CD14-positive monocyte (primary cell): ENCODE measurements around the gene CLEC18B. TPM values are rescaled to one million over a fixed set of nuclear protein-coding genes. Genes with fewer than 3 reads are reported as not detected.
A peak's percentile ranks its signal among the peaks of the same experiment; 100 is the strongest.

Source experiments
- DNase-seq, 3 donors: peaks; one replicate each; pipeline ENCODE4 v3.0.0-alpha.2; 2011 to 2022
- H2AFZ ChIP-seq: 2 replicates; pipeline ENCODE4 v1.6.0; 2012; ENCODE audit warnings: mild to moderate bottlenecking, low read depth, low read length, inconsistent platforms; ENCODE audit not compliant: insufficient read depth, poor library complexity, severe bottlenecking
- H3K27ac ChIP-seq, 2 donors: 1 replicate in 1 of 2; 2 replicates in 1 of 2; pipeline ENCODE4 v1.5.1; 2012 to 2013; ENCODE audit warnings: low read length in 2 of 2, control low read depth in 1 of 2, inconsistent platforms in 1 of 2, low read depth in 1 of 2, mild to moderate bottlenecking in 1 of 2
- H3K27me3 ChIP-seq, 2 donors: one replicate each; pipeline versions ENCODE4 v1.6.0 to v1.6.1; 2011 to 2013; ENCODE audit warnings: low read length in 2 of 2; ENCODE audit not compliant: control insufficient read depth in 2 of 2, insufficient read depth in 2 of 2
- H3K36me3 ChIP-seq, 2 donors: replicated peaks in 1 of 2; 1 replicate in 1 of 2; 2 replicates in 1 of 2; pipeline versions ENCODE4 v1.5.1 to v1.6.1; 2012 to 2013; ENCODE audit warnings: low read length in 2 of 2, control low read depth in 1 of 2, inconsistent platforms in 1 of 2, mild to moderate bottlenecking in 1 of 2; ENCODE audit not compliant: insufficient read depth in 2 of 2, control insufficient read depth in 1 of 2
- H3K4me1 ChIP-seq, 2 donors: 1 replicate in 1 of 2; 2 replicates in 1 of 2; pipeline versions ENCODE4 v1.5.1 to v1.6.1; 2012 to 2013; ENCODE audit warnings: low read length in 2 of 2, control low read depth in 1 of 2, inconsistent platforms in 1 of 2, mild to moderate bottlenecking in 1 of 2, moderate library complexity in 1 of 2; ENCODE audit not compliant: insufficient read depth in 2 of 2, control insufficient read depth in 1 of 2
- H3K4me2 ChIP-seq: replicated peaks from 2 replicates; pipeline ENCODE3; 2012; ENCODE audit warnings: low read length, moderate library complexity, mild to moderate bottlenecking; ENCODE audit not compliant: poor library complexity, severe bottlenecking; ENCODE audit errors: extremely low read depth
- H3K4me3 ChIP-seq, 3 experiments: fragments of 200-600 bp in 1 of 3; sonication (generic) in 1 of 3; replicated peaks in 1 of 3; 1 replicate in 2 of 3; 2 replicates in 1 of 3; pipeline ENCODE4 v1.5.1; 2011 to 2013; ENCODE audit warnings: low read length in 3 of 3, mild to moderate bottlenecking in 3 of 3, control low read depth in 2 of 3, low read depth in 2 of 3, inconsistent platforms in 1 of 3, moderate library complexity in 1 of 3
- H3K79me2 ChIP-seq: 2 replicates; pipeline ENCODE4 v1.6.0; 2012; ENCODE audit warnings: mild to moderate bottlenecking, control low read depth, inconsistent platforms, low read length, moderate library complexity; ENCODE audit not compliant: insufficient read depth
- H3K9ac ChIP-seq: 2 replicates; pipeline ENCODE4 v1.6.0; 2017; ENCODE audit warnings: low read length, mild to moderate bottlenecking; ENCODE audit not compliant: insufficient read depth, poor library complexity, severe bottlenecking
- H3K9me3 ChIP-seq, 2 donors: replicated peaks in 1 of 2; 1 replicate in 1 of 2; 2 replicates in 1 of 2; pipeline versions ENCODE4 v1.5.1 to v1.6.1; 2012 to 2013; ENCODE audit warnings: low read length in 2 of 2, control low read depth in 1 of 2; ENCODE audit not compliant: control insufficient read depth in 1 of 2, insufficient read depth in 1 of 2
- H4K20me1 ChIP-seq: 2 replicates; pipeline ENCODE4 v1.6.0; 2012; ENCODE audit warnings: mild to moderate bottlenecking, low read length, control low read depth, moderate library complexity; ENCODE audit not compliant: insufficient read depth
- H3K27ac Mint-ChIP-seq, 7 donors: one replicate each; pipeline ENCODE4 v1.8.0; 2020; ENCODE audit warnings: mild to moderate bottlenecking in 7 of 7, mixed read lengths in 7 of 7, moderate library complexity in 6 of 7, inconsistent platforms in 2 of 7
- H3K27me3 Mint-ChIP-seq, 3 donors: one replicate each; pipeline ENCODE4 v1.8.0; 2021 to 2022; ENCODE audit warnings: low read depth in 3 of 3, mild to moderate bottlenecking in 3 of 3, mixed read lengths in 3 of 3, moderate library complexity in 3 of 3, inconsistent platforms in 1 of 3
- H3K36me3 Mint-ChIP-seq, 2 donors: one replicate each; pipeline ENCODE4 v1.8.0; 2020; ENCODE audit warnings: mixed read lengths in 2 of 2, inconsistent platforms in 1 of 2, mild to moderate bottlenecking in 1 of 2
- H3K4me1 Mint-ChIP-seq: one replicate; pipeline ENCODE4 v1.8.0; 2020; ENCODE audit warnings: mild to moderate bottlenecking, mixed read lengths
- H3K4me3 Mint-ChIP-seq, 2 donors: one replicate each; pipeline ENCODE4 v1.8.0; 2020; ENCODE audit warnings: mild to moderate bottlenecking in 2 of 2, mixed read lengths in 2 of 2, moderate library complexity in 1 of 2
- H3K9me3 Mint-ChIP-seq, 7 donors: one replicate each; pipeline ENCODE4 v1.8.0; 2020 to 2022; ENCODE audit warnings: mixed read lengths in 7 of 7, mild to moderate bottlenecking in 6 of 7, moderate library complexity in 6 of 7, inconsistent platforms in 2 of 7
- CTCF ChIP-seq: fragments of 200-600 bp; IDR thresholded peaks from one replicate; pipeline ENCODE4 v1.8.0; 2022; ENCODE audit warnings: antibody characterized with exemption, mild to moderate bottlenecking
- WGBS: methylation state at CpG from one replicate; pipeline ENCODE4 v1.1.5; 2013; ENCODE audit warnings: missing lambda C conversion rate; ENCODE audit not compliant: insufficient coverage; 5-methylcytosine and 5-hydroxymethylcytosine counted together
- intact Hi-C, 2 donors: fragments of 100-400 bp; cut with micrococcal nuclease; formaldehyde crosslinking; loops; one replicate each; pipeline versions ENCODE4 v1.15.0 to v1.15.1; 2023
- polyA plus RNA-seq, 3 donors: library from polyadenylated mRNA; depleted of rRNA in 1 of 3; unstranded in 2 of 3; stranded (reverse) in 1 of 3; fragments of 300-500 nt in 2 of 3; fragments of >200 nt in 1 of 3; fragmentation: Illumina TruSeq in 2 of 3; gene quantifications; 1 replicate in 2 of 3; 2 replicates in 1 of 3; pipeline ENCODE4 v1.2.3, GENCODE V29; 2012 to 2021

The CLEC18B gene
- polyA plus RNA-seq, 3 donors, result 1.5 TPM; not detected in 2

- Histone ChIP-seq H3K79me2 (no peaks in the 10 kb centered on the region), H2AFZ (no peak overlapping the region), H3K27me3 (no peaks in the 10 kb centered on the region), H3K9me3 (no peaks in the 10 kb centered on the region), H3K4me2 (no peak overlapping the region), H3K4me1 (peaks cover 26 to 30% of the 10 kb centered on the region in 2 donors), H3K9ac (no peak overlapping the region), H3K36me3 (peaks cover 47 to 64% of the 10 kb centered on the region in 2 donors), H3K27ac (no peak overlapping the region), H4K20me1 (no peaks in the 10 kb centered on the region), H3K4me3 (no peak overlapping the region)
- TF ChIP-seq CTCF, result no peak
- Mint-ChIP-seq H3K27me3 (peaks cover 0 to 5% (median 0%) of the 10 kb centered on the region in 3 donors), H3K36me3 (peaks cover 56 to 70% of the 10 kb centered on the region in 2 donors), H3K4me1 (peaks cover 29% of the 10 kb centered on the region), H3K27ac (peak overlapping the region in 4 of 7 donors; percentile 16 to 65 (median 33)), H3K9me3 (no peaks in the 10 kb centered on the region), H3K4me3 (no peak overlapping the region)
- intact Hi-C loops, result no loop called here
- 97% methylated on average over 14 of the region's 20 CpGs for WGBS
- DNase-seq, result no peak
Measured at GRCh38 chr16:74450967-74451760, 29.9 kb upstream of the CLEC18B start.

GRCh38 chr16:74450236-74450635 is 29.0 kb upstream of the CLEC18B start:
- Mint-ChIP-seq H3K36me3 (peaks cover 46 to 60% of the 10 kb centered on the region in 2 donors), H3K27me3 (peaks cover 0 to 5% (median 0%) of the 10 kb centered on the region in 3 donors), H3K4me3 (no peak overlapping the region), H3K27ac (peak overlapping the region in 4 of 7 donors; percentile 37 to 75 (median 48)), H3K9me3 (no peaks in the 10 kb centered on the region), H3K4me1 (peaks cover 29% of the 10 kb centered on the region)
- Histone ChIP-seq H3K9ac (no peak overlapping the region), H3K4me2 (no peak overlapping the region), H3K27ac (peak overlapping the region in 1 of 2 donors; percentile 71), H4K20me1 (no peaks in the 10 kb centered on the region), H2AFZ (no peak overlapping the region), H3K9me3 (no peaks in the 10 kb centered on the region), H3K4me3 (no peak overlapping the region), H3K27me3 (no peaks in the 10 kb centered on the region), H3K36me3 (peaks cover 38 to 54% of the 10 kb centered on the region in 2 donors), H3K4me1 (peaks cover 26 to 30% of the 10 kb centered on the region in 2 donors), H3K79me2 (no peaks in the 10 kb centered on the region)
- DNase-seq, result no peak
- 100% methylated on average over 2 of the region's 3 CpGs for WGBS
- intact Hi-C loops, result no loop called here
- no peak for TF ChIP-seq CTCF
